Measurements from ENCODE around the gene ETS1. TPM values are rescaled to one million over a fixed set of nuclear protein-coding genes. Genes with fewer than 3 reads are reported as not detected.
A peak's percentile ranks its signal among the peaks of the same experiment; 100 is the strongest.

The ETS1 gene
- total RNA-seq (2014; rRNA removed; shearing (Covaris generic); ENCODE audit: low replicate concordance) = 5.9 and 9.2 TPM in 2 replicates

DNA sequence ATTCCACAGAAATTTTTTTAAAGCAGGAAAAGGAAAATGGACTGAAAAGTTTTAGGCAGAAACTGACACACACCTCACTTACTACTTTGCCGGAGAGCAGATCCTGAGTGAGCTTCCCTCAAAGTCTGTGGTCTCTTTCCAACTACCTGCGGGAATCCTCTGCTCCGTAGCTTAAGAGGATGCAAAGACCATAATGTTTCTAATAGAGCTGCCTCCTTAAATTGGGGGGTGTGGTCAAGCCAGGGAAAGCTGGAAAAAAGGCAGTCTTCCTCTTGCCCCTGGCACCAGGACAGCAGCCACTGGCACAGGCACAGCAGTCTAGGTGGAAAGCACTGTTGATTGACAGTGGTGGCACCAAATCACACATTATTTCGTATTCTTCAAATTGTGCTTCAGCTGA is at the start of gene ETS1:
ETS1 (minus strand) TSS at position 144 of the 400 bp plus-strand sequence. CDS start 14,428 bp downstream, outside the sequence.
- DNase-seq (ENCODE audit: low read depth) = no peak
- in situ Hi-C loops (cut with HindIII; ENCODE audit: low pct_unique_long_range_greater_than_20kb, low sequenced_read_pairs) = no loop called here

GRCh38 chr11:128634395-128634794 is 47.0 kb upstream of the ETS1 start:
- in situ Hi-C loops (cut with HindIII; ENCODE audit: low pct_unique_long_range_greater_than_20kb, low sequenced_read_pairs) = no loop called here
- DNase-seq (ENCODE audit: low read depth) = no peak

DNA sequence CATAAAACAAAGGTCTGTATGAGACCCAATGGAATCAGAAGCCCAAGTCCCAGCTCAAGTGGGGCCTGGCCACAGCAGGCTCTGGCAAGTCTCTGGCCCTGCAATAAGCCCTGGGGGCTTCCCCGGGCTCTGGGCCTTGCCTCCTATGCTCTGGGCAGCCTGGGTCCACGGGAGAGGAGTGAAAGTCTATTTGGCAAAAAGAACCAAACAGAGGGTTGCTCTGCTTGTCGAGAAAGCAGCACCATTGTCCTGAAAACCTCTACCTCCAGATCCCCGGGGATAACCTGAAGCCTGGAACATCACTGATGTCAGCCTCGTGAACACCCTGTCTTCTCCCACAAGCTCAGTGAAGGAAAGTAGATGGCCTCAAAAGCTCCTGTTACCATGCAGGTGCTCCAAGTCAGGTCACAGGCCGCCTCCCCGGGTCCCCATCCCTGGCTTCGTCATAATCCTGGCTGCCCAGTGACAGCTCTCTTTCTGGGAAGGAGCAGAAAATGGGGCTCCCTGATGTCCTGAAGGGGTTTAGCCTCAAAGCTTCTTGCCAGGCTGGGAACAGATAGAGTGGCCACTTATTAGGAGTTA is 46.1 kb upstream of the ETS1 start:
- in situ Hi-C loops (cut with HindIII; ENCODE audit: low pct_unique_long_range_greater_than_20kb, low sequenced_read_pairs) = no loop called here

DNA sequence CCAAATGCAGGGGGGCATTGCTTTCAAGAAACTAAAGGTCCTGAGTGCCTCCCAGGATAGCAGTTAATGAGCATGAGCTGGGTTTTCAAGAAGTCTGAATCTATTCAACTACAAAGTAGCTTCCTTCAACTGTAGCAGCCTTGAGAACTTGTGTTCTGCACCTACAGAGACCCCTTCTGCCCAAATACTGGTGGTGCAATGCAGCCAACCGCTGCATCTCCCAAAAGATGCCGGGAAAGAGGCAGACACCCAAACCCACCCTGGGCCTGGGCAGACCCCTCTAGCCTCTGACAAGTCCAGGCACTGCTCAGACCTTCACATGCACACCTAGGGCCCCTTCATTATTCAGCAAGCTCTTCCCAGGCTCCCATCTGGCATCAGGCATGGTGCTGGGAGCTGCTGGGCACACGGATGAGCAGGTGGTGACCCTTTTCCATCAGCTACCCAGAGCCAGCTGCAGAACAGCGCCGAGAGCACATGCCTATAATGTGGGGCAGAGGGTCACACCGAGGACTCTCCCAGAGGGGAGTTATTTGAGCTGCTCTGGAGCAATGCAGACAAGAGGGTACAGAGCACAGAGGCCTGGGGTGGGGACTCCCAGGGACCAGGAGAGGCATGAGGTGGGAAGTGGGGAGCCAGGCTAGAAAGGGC is 44.9 kb upstream of the ETS1 start:
- in situ Hi-C loops (cut with HindIII; ENCODE audit: low pct_unique_long_range_greater_than_20kb, low sequenced_read_pairs) = no loop called here
- no peak for DNase-seq (ENCODE audit: low read depth)

More for the DNA sequence above, 46.1 kb upstream of the ETS1 start:
- no peak for DNase-seq (ENCODE audit: low read depth)

DNA sequence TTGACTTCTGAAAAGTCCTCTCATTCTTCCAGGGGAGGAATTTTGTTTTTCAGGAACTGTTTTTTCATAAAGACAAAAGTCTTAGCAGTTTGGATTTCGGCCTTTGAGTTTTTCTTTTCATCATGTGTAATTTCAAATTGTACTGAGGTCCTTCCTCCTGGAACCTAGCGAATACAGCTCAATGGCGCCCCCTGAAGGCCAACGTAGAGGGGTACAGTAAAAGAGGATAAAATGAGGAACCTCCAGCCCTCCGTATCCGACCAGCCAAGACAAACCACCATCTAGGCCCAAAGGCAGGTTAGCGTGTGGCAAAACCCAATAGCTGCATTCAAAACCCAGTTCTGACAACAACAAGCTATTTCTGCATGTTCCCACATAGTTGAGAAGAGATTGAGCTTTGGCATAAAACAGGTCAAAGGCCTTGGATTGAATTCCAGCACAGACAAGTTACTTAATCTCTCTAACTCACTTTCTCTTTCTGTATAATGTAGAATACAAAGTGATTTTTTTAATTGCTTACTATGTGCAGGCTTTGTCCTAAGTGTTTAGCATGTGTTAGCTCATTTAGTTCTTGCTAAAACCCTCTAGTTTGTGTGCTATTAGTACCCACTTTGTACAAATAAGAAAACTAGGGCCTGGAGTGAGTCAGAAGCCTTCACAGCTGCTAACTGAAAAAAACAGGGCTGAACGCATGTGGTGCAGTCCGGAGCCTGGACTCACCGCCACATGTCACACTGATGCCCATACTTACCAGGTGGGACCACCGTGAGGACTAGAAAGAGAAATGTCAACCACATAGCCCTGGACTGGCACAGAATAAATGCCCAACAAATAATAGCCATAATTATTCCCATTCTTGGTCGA is 43.2 kb upstream of the ETS1 start:
- peak; percentile 33 for DNase-seq (ENCODE audit: low read depth)
- in situ Hi-C loops (cut with HindIII; ENCODE audit: low pct_unique_long_range_greater_than_20kb, low sequenced_read_pairs) = no loop called here

DNA sequence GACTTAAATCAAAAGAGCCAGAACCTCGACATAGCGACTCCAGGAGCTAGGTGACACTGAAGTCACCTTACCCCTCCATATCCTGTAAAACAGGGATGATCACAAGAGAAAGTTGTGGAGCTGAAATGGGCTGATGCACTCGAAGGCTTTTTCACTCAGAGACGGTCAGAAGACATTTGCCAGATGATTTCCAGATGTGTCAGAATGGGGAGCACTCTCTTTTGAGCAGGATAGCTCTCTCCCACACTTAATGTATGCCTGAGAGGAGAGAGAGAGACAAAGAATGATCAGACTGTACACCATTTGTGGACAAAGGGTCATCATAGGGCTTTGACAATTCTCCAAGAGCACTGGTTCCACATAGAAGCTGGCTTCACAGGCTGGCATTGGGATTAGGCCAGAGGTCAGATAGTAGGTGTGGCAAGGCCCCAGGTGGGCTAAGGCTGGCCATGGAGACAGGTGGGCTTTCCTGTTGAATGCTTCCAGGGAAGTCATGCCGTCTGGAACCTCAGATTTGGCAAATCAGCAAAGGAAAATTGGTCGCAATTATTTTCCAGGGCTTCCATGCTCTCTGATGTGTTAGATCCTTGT is 42.3 kb upstream of the ETS1 start:
- in situ Hi-C loops (cut with HindIII; ENCODE audit: low pct_unique_long_range_greater_than_20kb, low sequenced_read_pairs) = no loop called here
- no peak for DNase-seq (ENCODE audit: low read depth)

- in situ Hi-C loops (cut with HindIII; ENCODE audit: low pct_unique_long_range_greater_than_20kb, low sequenced_read_pairs) = no loop called here
- no peak for DNase-seq (ENCODE audit: low read depth)
Observed at GRCh38 chr11:128628686-128629085, 41.3 kb upstream of the ETS1 start.

- DNase-seq (ENCODE audit: low read depth) = no peak
- in situ Hi-C loops (cut with HindIII; ENCODE audit: low pct_unique_long_range_greater_than_20kb, low sequenced_read_pairs) = no loop called here
Observed at GRCh38 chr11:128628325-128628673, 40.9 kb upstream of the ETS1 start.

GRCh38 chr11:128627666-128628324 is 40.4 kb upstream of the ETS1 start:
- DNase-seq (ENCODE audit: low read depth) = no peak
- in situ Hi-C loops (cut with HindIII; ENCODE audit: low pct_unique_long_range_greater_than_20kb, low sequenced_read_pairs) = no loop called here

DNA sequence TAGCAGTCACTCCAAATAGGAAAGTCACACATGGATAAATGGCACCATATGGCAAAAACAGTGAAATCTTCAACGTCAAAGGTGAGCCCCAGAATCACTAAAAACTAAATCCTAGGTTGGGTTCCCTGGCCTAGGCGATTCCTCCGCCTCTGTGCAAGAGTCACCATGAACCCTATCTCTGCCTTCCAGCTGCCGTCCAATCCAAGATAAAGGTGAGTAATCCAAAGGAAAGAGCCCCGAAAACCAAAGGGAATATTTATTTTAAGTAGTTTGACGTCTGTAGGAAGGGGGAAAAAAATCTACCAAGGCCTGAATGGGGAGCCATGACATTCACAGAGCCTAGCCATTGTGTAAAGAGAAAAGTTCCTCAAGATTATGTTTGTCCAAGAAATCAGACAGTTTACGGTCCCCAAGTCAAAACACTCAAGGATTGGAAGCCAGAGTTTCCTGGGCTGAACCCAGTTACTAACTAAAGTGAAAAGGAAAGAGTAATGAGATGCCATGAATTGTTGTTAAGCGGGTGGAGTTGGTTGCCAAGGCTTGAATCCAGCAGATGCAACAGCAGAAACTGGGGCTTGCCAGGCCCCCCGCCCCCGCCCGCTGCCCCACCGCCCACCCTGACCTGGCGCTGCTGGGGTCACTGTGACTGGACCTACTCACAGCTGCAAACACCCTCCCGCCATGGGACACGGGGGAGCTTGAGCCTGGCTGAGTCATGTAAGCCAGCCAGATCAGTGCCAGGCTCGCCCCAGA is 39.7 kb upstream of the ETS1 start:
- in situ Hi-C loops (cut with HindIII; ENCODE audit: low pct_unique_long_range_greater_than_20kb, low sequenced_read_pairs) = no loop called here
- DNase-seq (ENCODE audit: low read depth) = no peak

- in situ Hi-C loops (cut with HindIII; ENCODE audit: low pct_unique_long_range_greater_than_20kb, low sequenced_read_pairs) = no loop called here
- no peak for DNase-seq (ENCODE audit: low read depth)
Observed at GRCh38 chr11:128625746-128626145, 38.4 kb upstream of the ETS1 start.

DNA sequence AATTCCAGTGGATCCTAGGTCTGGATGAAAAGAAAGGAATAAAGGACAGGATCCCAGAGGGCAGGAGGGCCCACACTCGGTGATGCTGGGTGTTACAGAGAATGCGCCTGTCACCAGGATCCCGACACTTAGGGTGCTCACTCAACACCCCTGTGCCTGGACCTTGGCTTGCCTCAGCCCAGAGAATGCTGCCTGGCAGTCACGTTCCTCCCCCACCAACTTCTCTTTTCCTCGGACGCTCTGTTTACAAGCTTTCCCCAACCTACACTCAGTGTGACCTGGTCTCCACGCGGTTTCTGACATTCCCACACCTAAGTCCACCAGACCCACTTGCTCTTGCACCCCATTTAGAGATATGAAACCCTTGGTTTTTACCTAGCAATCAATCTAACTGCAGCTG is 38.0 kb upstream of the ETS1 start:
- DNase-seq (ENCODE audit: low read depth) = no peak
- in situ Hi-C loops (cut with HindIII; ENCODE audit: low pct_unique_long_range_greater_than_20kb, low sequenced_read_pairs) = no loop called here

DNA sequence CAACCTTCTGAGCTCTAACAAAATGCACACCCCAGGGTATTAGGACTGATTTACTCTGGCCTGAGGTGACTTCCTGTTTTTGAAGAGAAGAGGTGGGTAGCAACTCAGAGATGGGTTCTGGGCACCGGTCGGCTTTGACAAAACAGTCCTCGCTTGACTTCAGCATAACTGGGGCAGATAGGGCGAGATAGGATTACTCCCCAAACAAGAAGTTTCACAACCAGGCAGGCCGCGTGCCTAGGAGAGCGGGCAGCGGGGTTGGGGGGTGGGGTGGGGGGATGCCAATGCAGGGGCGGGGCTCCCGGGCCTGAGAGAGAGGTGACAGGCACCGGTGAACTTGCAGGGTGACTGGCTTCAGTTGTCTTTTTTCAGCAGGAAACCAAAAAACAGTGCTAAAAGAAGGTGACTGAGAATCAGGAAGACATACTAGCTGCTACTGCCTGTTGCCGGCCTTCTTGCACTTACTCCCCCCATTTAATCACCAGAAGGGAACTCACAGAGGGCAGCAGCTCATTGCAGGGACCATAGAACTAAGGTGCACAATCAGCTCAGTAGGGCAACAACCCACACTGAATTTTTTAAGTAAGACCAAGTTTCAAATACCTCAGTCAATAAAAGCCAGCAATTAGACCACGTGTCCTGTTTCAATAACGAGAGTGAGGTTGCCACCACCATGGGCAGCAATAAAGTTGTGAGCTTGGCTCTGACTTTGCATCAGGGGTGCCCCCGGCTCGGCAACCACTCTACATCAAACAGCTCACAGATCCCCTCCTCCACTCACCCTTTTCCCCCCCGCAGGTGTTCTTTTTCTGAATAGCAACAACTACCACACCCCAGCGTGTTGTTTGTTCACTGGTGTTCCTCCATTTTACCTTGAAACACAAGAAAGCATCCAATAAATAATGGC is 37.2 kb upstream of the ETS1 start:
- no peak for DNase-seq (ENCODE audit: low read depth)

GRCh38 chr11:128623091-128623490 is 35.7 kb upstream of the ETS1 start:
- DNase-seq (ENCODE audit: low read depth) = no peak
- in situ Hi-C loops (cut with HindIII; ENCODE audit: low pct_unique_long_range_greater_than_20kb, low sequenced_read_pairs) = no loop called here

More for the DNA sequence above, 37.2 kb upstream of the ETS1 start:
- in situ Hi-C loops (cut with HindIII; ENCODE audit: low pct_unique_long_range_greater_than_20kb, low sequenced_read_pairs) = no loop called here

- DNase-seq (ENCODE audit: low read depth) = no peak
- in situ Hi-C loops (cut with HindIII; ENCODE audit: low pct_unique_long_range_greater_than_20kb, low sequenced_read_pairs) = no loop called here
Observed at GRCh38 chr11:128621601-128622501, 34.5 kb upstream of the ETS1 start.
